Measurements from ENCODE around the gene MARCHF7.
"Not testable (repeated sequence)": the region's sequence is repeated elsewhere in the genome, so short reads cannot be mapped to it uniquely, and the experiment has no call there.

- TF ChIP-seq, protein P1, sequence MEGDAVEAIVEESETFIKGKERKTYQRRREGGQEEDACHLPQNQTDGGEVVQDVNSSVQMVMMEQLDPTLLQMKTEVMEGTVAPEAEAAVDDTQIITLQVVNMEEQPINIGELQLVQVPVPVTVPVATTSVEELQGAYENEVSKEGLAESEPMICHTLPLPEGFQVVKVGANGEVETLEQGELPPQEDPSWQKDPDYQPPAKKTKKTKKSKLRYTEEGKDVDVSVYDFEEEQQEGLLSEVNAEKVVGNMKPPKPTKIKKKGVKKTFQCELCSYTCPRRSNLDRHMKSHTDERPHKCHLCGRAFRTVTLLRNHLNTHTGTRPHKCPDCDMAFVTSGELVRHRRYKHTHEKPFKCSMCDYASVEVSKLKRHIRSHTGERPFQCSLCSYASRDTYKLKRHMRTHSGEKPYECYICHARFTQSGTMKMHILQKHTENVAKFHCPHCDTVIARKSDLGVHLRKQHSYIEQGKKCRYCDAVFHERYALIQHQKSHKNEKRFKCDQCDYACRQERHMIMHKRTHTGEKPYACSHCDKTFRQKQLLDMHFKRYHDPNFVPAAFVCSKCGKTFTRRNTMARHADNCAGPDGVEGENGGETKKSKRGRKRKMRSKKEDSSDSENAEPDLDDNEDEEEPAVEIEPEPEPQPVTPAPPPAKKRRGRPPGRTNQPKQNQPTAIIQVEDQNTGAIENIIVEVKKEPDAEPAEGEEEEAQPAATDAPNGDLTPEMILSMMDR (conservative IDR thresholded peaks at IDR 0.05; ENCODE audit: low read depth, low read length), result not testable (repeated sequence)
- TF ChIP-seq EZH2phosphoT487 (IDR thresholded peaks at IDR 0.05; ENCODE audit: borderline replicate concordance, low read length); EZH2 (IDR thresholded peaks at IDR 0.05; ENCODE audit: low read length, unreplicated experiment): not testable (repeated sequence)
Observed at GRCh38 chr2:159716409-159716808, 4.1 kb downstream of the MARCHF7 start.
